GM23338 (cell line): ENCODE results near the gene HACD2.
"Not testable (repeated sequence)": the region's sequence is repeated elsewhere in the genome, so short reads cannot be mapped to it uniquely, and the experiment has no call there.

Experiments used
- CREB1 ChIP-seq: fragments of 250-450 bp; sonication (Bioruptor Pico); IDR thresholded peaks from 2 replicates; pipeline ENCODE4 v1.5.0; 2020; ENCODE audit warnings: low read depth, mild to moderate bottlenecking, moderate library complexity
- EZH2 ChIP-seq: fragments of 200-600 bp; sonication (generic); IDR thresholded peaks from one replicate; pipeline ENCODE4 v1.8.0; 2017; ENCODE audit warnings: antibody characterized with exemption, mild to moderate bottlenecking, low read depth; ENCODE audit not compliant: unreplicated experiment
- EZH2phosphoT487 ChIP-seq: fragments of 200-600 bp; sonication (generic); IDR thresholded peaks from one replicate; pipeline ENCODE4 v1.8.1; 2018; ENCODE audit warnings: antibody characterized with exemption; ENCODE audit not compliant: unreplicated experiment
- JUNB ChIP-seq: IDR thresholded peaks from one replicate; pipeline ENCODE4 v1.6.1; 2016; ENCODE audit warnings: antibody characterized with exemption; ENCODE audit not compliant: unreplicated experiment
- NANOG ChIP-seq: IDR thresholded peaks from 2 replicates; pipeline ENCODE4 v1.6.1; 2016; ENCODE audit warnings: antibody characterized with exemption, borderline replicate concordance
- POLR2AphosphoS5 ChIP-seq: IDR thresholded peaks from 2 replicates; pipeline ENCODE4 v1.6.1; 2016; ENCODE audit warnings: antibody characterized with exemption, low read depth
- REST ChIP-seq: IDR thresholded peaks from one replicate; pipeline ENCODE4 v1.6.1; 2018; ENCODE audit warnings: antibody characterized with exemption; ENCODE audit not compliant: unreplicated experiment
- STAT1 ChIP-seq: IDR thresholded peaks from one replicate; pipeline ENCODE4 v1.6.1; 2016; ENCODE audit warnings: antibody characterized with exemption; ENCODE audit not compliant: unreplicated experiment
- ZNF331 ChIP-seq: fragments of 250-450 bp; sonication (Bioruptor Pico); IDR thresholded peaks from 2 replicates; pipeline ENCODE4 v1.5.0; 2020; ENCODE audit warnings: low read depth, mild to moderate bottlenecking, moderate library complexity
- TF ChIP-seq, protein P1 (sequence below), 2 experiments: fragments of 200-600 bp in 1 of 2; sonication (generic) in 1 of 2; conservative IDR thresholded peaks; 2 replicates each; pipeline versions ENCODE4 v1.5.1 to v1.6.1; 2016 to 2017; ENCODE audit warnings: antibody characterized with exemption in 2 of 2, low read depth in 2 of 2, mild to moderate bottlenecking in 2 of 2, moderate library complexity in 1 of 2
- TF ChIP-seq, protein P2 (sequence below): IDR thresholded peaks from 2 replicates; pipeline ENCODE4 v1.6.1; 2016; ENCODE audit warnings: antibody characterized with exemption

DNA sequence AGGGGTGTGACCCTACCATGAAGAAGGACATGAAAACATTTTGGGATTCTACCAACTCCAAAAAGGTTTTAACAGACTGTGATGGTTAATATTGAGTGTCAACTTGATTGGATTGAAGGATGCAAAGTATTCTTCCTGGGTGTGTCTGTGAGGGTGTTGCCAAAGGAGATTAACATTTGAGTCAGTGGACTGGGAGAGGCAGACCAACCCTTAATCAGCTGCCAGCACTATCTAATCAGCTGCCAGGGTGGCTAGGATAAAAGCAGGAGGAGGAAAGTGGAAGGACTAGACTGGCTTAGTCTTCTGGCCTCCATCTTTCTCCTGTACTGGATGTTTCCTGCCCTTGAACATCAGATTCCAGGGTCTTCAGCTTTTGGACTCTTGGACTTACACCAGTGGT is 16.0 kb upstream of the HACD2 start:
- TF ChIP-seq, protein P1, sequence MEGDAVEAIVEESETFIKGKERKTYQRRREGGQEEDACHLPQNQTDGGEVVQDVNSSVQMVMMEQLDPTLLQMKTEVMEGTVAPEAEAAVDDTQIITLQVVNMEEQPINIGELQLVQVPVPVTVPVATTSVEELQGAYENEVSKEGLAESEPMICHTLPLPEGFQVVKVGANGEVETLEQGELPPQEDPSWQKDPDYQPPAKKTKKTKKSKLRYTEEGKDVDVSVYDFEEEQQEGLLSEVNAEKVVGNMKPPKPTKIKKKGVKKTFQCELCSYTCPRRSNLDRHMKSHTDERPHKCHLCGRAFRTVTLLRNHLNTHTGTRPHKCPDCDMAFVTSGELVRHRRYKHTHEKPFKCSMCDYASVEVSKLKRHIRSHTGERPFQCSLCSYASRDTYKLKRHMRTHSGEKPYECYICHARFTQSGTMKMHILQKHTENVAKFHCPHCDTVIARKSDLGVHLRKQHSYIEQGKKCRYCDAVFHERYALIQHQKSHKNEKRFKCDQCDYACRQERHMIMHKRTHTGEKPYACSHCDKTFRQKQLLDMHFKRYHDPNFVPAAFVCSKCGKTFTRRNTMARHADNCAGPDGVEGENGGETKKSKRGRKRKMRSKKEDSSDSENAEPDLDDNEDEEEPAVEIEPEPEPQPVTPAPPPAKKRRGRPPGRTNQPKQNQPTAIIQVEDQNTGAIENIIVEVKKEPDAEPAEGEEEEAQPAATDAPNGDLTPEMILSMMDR (conservative IDR thresholded peaks at IDR 0.05; ENCODE audit: low read depth in 2 of 2), result not testable (repeated sequence)
- not testable (repeated sequence) for TF ChIP-seq EZH2phosphoT487; POLR2AphosphoS5; EZH2; JUNB; CREB1 (CRISPR knock-in tag); STAT1; REST; NANOG; ZNF331 (CRISPR knock-in tag)
- TF ChIP-seq, protein P2, sequence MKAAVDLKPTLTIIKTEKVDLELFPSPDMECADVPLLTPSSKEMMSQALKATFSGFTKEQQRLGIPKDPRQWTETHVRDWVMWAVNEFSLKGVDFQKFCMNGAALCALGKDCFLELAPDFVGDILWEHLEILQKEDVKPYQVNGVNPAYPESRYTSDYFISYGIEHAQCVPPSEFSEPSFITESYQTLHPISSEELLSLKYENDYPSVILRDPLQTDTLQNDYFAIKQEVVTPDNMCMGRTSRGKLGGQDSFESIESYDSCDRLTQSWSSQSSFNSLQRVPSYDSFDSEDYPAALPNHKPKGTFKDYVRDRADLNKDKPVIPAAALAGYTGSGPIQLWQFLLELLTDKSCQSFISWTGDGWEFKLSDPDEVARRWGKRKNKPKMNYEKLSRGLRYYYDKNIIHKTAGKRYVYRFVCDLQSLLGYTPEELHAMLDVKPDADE, result not testable (repeated sequence)
